ENCODE results near the gene NUMBL. TPM values are rescaled to one million over a fixed set of nuclear protein-coding genes. Genes with fewer than 3 reads are reported as not detected.

Gene NUMBL
- total RNA-seq, 1 donor from 2014 or later, result 16.9 TPM

DNA sequence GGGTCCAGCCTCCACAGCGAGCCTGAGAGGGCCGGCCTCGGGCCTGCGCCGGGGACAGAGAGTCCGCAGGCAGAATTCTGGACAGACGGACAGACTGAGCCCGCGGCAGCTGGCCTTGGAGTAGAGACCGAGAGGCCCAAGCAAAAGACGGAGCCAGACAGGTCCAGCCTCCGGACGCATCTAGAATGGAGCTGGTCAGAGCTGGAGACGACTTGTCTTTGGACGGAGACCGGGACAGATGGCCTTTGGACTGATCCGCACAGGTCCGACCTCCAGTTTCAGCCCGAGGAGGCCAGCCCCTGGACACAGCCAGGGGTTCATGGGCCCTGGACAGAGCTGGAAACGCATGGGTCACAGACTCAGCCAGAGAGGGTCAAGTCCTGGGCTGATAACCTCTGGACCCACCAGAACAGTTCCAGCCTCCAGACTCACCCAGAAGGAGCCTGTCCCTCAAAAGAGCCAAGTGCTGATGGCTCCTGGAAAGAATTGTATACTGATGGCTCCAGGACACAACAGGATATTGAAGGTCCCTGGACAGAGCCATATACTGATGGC is 27.0 kb upstream of the NUMBL start:
- DNase-seq (no peak), ATAC-seq (no peak)
- intact Hi-C loops (cut with micrococcal nuclease), result no loop called here

DNA sequence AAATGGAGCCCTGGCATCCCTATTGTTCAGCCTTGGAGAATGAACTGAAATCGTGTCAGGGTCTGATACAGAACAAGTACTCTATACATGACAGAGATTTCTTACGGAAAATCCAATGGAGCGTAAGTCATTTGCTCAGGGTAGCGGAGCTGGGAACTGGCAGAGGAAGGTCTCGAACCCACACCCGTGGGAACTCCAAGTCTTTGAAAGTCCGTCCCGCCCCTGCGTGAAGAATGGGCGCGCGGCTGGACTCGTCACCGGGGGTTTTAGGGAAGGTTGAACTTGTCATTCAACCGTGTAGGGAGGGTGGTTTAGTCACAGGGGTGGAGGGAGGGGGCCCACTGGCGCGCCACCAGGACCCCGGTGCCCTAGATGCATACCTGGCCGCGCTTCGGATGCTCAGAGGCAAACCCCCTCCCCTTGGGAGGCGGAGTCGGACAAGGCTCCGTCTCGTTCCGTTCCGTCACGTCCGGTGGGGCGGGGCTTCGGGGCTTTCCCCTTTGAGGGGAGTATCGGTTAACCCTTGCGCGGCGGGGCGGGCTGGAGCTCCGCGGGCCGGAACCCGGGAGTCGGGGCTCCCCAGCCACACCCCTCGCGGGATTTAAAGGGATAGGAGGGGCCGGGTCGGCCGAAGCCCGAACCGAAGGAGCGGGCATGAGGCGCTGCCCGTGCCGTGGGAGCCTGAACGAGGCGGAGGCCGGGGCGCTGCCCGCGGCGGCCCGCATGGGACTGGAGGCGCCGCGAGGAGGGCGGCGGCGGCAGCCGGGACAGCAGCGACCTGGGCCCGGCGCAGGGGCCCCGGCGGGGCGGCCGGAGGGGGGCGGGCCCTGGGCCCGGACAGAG is 26.3 kb upstream of the NUMBL start, which contains the start of the genes COQ8B and ITPKC:
Gene COQ8B, minus strand, starts transcription at position 405 of the 843 bp plus-strand sequence. CDS start 2,254 bp downstream, outside the sequence.
Gene ITPKC, plus strand, starts transcription at position 631 of the 843 bp plus-strand sequence. Its CDS starts 24 bp downstream, at position 655.
- intact Hi-C loops (cut with micrococcal nuclease), result no loop called here
- DNase-seq, result peak; percentile 100
- peak; percentile 79 for ATAC-seq

DNA sequence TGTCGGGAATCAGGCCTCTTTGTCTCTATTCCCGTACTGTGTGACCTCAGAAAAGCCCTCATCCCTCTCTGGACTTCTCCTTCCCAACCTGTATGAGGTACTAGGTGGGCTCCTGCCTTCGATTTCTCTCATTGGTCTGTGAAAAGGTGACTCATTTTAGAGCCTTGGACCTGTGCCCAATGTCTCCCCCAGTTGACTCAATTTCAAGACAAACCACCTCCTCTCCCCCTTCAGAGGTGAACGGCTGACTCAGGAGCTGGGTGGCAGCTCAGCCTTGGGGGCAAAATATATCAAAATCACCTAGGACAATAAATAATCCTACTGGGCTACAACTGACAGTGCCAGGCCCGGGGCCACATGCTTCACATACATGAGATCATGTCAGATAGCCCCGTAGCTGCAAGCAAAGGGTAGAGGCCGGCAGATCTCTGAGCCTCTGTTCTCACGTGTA is 25.6 kb upstream of the NUMBL start:
- DNase-seq (no peak), ATAC-seq (no peak)
- intact Hi-C loops (cut with micrococcal nuclease), result no loop called here

DNA sequence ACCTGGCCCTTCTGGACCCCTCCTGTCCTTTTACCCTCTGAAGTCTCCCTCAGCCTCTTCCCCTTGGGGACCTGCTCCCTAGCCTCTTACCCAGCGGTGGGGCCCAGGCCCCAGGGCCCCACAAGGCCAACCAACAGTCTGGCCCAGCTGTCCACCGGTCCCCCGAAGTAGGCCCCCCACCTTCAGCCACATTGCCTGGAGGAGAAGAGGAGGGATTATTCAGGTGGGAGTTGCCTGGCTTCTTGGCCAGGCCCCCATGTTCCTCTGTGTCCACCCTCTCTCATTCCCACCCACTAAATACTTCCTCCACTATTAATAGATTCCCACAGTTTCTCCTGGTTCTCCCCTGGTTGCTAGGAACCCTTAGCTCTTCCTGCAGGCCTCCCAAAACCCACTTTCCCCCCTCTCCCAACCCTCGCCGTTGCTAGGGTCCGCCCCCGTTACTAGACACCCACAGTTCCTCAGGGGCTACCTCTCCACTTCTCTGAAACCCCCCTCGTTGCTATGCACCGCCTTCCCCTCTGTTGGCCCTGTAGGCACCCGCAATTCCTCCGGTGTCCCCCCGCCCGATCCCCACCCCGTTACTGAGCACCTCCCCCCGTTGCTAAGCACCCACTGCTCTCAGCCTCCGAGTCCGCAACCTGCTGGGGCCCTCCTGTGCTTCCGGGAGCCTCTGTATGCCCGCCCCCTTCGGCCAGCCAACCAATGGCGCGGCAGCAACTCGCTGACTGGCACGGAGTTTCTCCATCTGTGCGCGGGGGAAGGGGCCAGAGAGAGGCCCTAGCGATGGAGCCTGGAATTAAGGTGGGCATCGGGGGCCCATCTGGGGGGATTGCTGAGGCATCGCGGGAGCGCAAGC is 24.2 kb upstream of the NUMBL start:
- DNase-seq (peak; percentile 96), ATAC-seq (peak; percentile 77)
- intact Hi-C loops (cut with micrococcal nuclease), result no loop called here

DNA sequence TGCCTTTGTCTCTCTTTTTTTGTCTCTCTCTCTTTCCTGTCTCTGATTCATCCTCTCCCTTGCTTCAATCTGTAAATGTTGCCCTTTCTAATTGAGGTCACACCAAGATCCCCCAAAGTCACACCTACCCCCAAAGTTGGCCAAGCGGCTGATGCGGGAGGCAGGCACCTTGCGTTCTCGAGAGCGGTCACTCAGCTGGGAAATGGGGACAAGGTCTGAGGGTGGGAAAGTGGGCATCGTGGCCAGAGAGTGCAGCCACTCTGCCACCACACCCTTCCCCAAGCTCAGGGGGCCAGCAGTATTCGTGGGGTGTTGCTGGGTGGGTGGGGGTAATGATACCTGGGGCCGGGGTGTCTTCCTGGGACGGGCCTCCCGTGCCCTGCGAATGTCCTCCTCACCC is 23.5 kb upstream of the NUMBL start:
- no peak for ATAC-seq
- no peak for DNase-seq
- intact Hi-C loops (cut with micrococcal nuclease), result no loop called here

DNA sequence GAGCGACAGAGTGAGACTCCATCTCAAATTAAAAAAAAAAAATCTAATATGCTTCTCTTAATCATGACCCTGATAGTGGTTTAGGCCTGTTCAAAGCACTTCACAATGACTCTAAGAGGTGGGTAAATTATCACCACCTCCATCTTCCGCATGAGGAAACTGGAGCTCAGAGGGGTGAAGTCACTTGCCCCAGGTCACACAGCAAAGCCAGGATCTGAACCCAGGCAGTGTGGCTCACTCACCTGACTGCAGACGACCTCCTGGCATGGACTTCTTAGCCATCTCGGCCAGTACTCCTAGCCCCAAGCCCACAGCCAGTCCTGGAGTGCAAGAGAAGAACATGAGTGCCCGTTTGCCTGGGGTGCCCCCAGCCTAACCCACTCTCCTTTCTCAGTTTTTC is 19.4 kb upstream of the NUMBL start:
- ATAC-seq (no peak), DNase-seq (no peak)
- intact Hi-C loops (cut with micrococcal nuclease), result no loop called here

DNA sequence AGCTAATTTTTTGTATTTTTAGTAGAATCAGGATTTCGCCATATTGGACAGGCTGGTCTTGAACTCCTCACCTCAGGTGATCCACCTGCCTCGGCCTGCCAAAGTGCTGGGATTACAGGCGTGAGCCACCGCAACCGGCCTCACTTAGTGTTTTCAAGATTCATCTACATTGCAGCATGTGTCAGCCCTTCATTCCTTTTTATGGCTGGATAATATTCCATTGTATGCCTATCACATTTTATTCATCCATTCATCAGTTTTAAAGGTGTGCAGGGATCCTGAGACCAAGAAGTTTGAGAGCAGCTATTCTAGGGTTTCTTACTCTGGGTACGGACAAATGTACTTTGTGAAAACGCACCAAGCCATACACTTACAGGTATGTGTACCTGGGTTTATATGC is 17.2 kb upstream of the NUMBL start:
- intact Hi-C loops (cut with micrococcal nuclease), result no loop called here
- DNase-seq (no peak), ATAC-seq (no peak)

DNA sequence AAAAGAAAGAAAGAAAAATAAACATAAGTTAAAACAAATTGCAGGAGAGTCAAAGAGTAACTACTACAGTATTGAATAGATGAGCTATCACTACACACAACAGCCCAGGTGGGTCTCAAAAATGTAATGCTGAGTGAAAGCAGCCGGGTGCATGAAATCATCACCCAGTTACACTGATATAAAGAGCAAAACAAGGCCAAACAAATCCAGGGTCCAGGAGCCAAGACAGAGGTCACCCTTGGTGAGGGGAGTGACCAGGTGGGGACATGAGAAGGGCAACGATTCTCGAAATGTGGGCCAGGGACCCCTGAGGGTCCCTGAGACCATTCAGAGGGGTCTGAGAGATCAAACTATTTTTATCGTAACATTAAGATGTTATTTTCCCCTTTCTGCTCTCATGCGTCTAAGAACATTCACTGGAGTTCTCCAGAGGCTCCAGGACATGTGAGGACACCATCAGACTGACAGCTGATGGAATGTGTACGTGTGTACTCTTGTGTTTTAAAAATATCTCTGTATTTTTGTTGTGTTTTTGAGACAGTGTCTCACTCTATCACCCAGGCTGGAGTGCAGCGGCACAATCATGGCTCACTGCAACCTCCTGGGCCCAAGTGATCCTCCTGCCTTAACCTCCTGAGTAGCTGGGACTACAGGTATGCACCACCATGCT is 15.6 kb upstream of the NUMBL start:
- no peak for DNase-seq
- ATAC-seq, result peak; percentile 85

DNA sequence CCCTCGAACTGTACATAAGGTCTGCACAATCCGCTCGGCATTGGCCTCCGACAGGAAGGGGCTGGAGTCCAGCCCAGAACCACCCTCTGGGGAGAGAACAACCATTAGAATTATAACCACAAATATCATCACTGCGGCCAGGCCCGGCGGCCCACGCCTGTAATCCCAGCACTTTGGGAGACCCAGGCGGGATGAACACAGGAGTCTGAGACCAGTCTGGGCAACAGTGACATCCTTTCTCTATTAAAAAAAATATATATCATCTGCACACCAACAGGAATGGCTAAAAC is 14.9 kb upstream of the NUMBL start:
- DNase-seq, result peak; percentile 72
- intact Hi-C loops (cut with micrococcal nuclease), result no loop called here
- ATAC-seq, result peak; percentile 37

More for the DNA sequence above, 15.6 kb upstream of the NUMBL start:
- intact Hi-C loops (cut with micrococcal nuclease), result no loop called here

DNA sequence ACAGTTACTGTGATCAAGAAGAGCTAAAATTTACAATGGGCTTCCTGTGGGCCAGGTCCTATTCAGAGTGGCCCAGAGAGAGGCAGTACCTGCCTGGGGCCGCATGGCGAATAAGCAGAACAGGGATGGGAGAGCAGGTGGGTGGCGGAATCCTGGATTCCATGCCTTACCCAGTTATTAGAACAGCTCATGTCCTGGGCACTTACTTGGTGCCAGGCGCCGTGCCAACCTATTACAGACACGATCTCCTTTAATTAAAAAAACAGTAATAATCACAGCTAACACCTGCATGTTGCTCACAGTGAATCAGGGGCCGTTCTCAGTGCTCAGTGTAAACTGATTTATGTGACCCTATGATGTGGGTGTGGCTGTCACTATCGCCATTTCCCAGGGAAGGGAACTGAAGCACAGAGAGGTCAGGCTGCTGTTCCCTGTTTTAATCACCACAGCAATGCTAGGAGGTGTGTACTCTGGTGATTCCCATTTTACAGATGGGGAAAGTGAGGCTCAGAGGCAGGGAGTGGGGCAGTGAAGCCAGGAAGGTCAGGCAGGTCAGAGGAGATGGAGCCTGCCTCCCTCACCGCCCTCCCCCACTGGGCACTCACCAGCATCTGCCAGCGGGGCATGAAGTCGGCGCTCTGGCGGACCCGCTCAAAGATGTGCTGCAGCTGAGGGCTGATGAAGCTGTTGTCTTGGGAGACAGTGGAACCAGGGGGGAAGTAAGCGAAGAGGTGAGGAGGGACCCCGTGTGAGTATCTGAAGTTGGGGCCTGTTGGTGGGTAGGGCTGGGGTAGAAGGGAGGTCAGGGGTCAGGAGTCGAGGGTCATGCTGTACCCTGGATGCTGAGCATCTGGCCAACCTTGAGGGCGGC is 14.3 kb upstream of the NUMBL start:
- ATAC-seq, result no peak
- intact Hi-C loops (cut with micrococcal nuclease), result no loop called here
- no peak for DNase-seq

DNA sequence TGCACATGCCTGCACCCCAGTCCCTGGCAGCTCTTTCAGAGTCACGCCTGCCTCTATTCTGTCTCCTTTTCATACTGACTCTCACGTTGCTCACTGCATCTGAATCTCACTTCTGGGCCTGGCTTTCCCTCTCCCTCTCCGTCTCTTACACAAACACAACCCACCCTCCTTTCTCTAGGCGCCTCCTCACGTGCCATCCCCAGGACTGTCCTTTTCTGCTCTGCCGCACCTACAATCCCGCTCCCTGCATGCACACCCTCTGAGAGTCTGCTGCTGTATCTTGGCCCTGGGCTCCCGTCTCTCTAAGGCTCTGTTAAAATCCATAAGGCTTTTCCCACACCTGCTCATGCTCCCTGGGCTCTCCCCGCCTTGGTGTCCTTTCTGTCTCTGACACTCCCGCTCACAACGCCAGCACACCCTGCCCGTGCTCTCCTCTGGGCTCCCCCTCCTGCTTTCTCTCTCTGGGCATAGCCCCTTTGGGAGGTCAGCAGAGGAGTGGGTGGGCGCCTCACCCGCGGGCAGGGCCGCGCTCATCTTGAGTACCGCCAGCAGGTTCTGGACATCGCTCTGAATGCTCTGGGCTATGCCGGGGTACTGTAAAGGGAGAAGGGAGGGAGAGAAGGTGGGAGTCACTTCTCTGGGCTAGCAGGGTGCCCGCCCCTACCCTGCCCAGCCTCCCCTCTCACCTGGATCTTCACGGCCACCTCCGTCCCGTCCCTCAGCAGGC is 12.7 kb upstream of the NUMBL start:
- no peak for ATAC-seq
- intact Hi-C loops (cut with micrococcal nuclease), result no loop called here
- DNase-seq, result no peak

DNA sequence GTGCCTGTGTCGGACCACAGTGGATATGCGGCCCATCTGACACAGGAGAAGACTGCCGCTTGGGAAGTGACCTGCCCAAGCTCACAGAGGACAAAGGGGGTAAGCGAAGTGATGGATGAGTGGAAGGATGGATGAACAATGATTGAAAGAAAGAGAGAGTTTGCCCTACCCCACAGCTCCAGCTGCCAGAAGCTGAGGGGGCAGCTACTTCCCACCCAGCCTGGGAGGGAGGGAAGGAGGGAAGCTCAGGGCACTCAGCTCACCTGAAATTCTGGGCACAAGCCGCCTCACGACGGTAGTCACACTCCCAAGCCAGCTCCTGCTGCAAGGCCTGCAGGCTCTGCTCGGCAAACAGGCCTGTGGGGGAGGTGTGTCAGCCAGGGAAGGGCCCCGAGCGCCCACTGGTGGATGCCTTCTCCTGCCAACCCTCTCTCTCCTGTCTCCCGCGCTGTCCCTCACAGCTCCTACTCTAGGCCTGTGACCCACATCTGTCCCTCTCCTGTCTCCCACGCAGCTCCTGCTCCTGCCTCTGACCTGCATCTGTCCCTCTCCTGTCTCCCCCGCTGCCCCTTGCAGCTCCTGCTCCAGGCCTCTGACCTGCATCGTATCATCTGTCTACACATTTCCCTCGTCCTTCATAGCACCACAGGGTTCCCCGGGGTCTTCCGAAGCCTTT is 12.0 kb upstream of the NUMBL start:
- DNase-seq (peak; percentile 75), ATAC-seq (peak; percentile 60)
- intact Hi-C loops (cut with micrococcal nuclease), result no loop called here

DNA sequence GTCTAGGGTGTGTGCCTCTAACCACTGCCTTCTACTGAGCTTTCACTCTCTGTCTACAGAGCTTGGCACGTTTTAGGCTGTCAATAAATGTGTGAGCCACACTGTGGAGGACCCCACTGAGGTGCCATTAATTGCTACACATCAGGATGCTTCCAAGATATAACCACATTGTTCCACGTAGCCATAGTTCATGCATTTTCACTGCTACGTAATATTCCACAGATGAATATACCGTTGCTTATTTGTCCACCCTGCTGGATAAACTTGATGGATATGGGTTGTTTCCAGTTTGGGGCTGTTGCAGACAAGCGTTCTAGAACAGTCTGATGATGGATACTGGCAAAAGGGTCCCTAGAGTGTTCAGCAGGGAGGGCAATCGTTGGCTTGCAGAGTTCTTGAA is 11.3 kb upstream of the NUMBL start:
- ATAC-seq, result no peak
- intact Hi-C loops (cut with micrococcal nuclease), result no loop called here
- no peak for DNase-seq

DNA sequence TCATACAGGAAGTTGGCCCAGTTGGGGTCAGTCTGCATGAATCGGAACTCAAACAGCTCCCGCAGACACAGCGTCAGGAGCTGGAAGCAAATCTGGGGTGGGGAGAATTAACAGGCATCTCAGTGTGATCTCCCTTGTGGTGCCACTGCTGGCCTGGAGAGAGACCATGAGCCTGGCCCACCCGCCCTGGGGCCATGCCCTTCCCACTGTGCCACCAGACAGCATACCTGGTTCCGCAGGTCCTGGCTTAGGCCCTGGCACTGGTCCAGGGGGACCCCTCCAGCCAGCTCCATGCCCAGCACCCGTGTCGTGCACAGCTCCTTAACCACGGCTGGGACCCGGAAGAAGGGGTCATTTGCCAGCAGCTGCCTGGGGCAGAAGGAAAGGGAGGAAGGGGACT is 9.6 kb upstream of the NUMBL start:
- intact Hi-C loops (cut with micrococcal nuclease), result no loop called here
- DNase-seq (no peak), ATAC-seq (no peak)

DNA sequence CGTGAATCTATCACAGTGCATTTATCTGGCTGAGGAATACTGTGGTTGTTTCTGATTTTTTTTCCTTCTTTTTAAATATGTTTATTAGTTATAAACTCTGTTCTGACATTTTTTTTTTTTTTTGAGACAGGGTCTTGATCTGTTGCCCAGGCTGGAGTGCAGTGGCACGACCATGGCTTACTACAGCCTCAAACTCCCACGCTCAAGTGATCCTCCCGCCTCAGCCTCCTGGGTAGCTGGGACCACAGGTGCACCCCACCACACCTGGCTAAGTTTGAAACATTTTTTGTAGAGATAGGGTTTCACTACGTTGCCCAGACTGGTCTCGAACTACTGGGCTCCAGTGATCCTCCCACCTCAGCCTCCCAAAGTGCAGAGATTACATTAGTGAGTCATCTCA is 6.6 kb upstream of the NUMBL start:
- intact Hi-C loops (cut with micrococcal nuclease), result no loop called here
- ATAC-seq (no peak), DNase-seq (no peak)

DNA sequence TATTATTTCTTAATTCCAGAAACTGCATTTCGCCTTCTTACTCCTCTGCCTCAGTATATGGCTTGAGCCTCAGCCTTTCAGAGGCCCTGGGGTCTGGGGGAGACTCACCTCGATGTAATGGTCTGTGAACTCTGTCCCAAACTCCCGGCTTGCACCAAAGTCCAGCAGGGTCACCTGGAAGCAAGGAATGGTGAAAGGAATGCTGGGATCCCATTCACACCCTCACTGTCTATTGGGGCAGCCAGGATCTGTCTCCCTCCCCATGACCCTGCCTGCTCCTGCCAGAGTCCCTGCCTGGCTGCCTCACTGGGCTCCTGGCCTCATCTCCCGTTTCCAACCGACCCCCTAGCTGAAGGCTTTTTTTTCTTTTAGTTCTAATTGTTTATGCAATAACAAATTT is 5.4 kb upstream of the NUMBL start:
- DNase-seq, result no peak
- no peak for ATAC-seq
- intact Hi-C loops (cut with micrococcal nuclease), result no loop called here

DNA sequence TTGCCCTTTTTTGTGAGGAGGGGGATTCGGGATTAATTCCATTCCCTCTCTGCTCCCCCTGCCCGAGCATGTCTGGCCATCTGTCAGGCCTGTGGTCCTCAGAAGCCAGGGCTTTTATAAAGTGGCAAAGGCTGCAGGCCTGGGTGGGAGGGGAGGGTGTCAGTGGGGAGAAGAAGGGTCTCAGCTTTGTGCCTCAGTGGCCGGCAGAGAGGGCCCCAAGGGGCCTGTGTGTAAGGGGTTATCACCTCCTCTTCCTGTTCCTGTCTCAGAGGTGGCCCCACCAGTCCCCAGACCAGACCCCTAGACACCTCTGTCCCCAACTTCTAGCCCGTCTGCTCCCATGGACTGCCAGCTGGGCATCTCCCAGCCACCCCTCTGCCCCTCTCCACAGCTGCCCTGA is 3.4 kb upstream of the NUMBL start:
- no peak for ATAC-seq
- intact Hi-C loops (cut with micrococcal nuclease), result no loop called here
- no peak for DNase-seq

All from left ventricle myocardium superior (tissue), 1 donor.